ENCODE results near the gene PHYKPL.
A peak's percentile ranks its signal among the peaks of the same experiment; 100 is the strongest.
"Not testable (repeated sequence)": the region's sequence is repeated elsewhere in the genome, so short reads cannot be mapped to it uniquely, and the experiment has no call there.

PHYKPL gene

GRCh38 chr5:178205749-178206047 lies 26.9 kb downstream of the PHYKPL start:
- DNase-seq = no peak

DNA sequence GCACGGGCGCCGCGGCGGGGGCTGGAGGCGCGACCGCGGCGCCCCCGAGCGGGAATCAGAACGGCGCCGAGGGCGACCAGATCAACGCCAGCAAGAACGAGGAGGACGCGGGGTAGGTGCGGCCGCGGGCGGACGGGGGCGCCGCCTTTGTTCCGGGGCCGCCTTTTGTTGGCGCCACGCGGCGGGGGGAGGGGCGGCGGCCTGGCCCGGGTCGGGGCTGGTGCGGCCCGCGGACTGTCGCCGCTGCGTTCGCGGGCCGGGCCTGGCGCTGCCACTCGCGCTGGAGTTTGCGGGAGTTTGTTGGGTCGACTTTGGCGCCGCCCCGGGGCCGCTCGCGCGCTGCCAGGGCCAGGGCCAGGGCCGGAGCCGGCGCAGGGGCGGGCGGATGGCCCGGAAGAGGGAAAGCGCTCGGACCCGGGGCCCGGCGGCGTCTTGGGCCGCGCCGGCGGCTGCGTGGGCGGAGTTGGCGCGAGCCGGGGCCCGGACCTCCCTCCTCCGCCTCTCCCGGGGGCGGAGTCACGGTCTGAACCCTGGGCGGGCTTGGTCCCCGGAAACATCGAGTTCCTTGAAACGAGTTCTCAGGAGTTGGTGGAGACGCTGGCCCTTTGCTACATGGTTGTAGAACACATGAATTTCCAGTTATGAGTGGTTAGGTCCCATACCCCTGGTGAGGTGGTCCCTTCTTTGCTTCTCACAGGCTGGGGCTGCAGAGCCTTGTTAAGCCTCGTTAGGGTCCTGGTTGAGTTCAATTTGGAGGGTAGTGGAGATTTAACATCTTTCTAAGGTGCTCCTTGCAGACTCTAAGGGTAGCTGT lies 27.5 kb downstream of the PHYKPL start:
- no peak for DNase-seq

DNA sequence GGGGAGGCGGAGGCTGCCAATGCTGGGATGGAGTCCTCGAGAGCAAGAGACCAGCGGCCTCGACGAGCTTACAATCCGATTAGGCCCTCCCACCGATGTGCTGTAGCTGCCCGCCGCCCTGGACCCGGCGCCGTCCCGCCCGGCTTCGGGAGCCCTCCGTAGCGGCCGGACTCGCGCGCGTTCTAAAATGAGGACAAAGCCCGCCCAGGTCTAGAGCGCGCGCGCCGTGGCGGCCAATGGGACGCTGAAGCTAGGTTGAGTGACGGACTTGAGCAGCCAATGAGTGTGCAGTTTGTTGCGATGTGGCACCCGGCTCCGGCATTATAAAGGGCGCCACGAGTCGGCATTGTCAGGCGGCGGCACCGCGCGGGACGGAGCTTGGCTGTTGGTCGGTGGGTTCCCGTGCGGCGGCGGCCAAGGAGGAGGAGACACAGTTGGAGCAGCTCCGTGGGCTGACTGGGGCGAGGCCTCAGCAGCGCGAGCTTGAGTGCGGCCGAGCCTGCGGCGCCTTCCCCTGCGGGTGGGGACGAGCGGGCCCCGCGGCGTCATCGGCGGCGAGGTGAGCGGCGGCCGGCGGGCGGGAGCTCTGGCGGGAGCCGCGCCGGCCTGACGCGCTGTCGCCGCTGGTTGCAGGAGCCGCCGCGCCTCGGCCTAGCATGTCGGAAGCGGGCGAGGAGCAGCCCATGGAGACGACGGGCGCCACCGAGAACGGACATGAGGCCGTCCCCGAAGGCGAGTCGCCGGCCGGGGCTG lies 28.2 kb downstream of the PHYKPL start, which contains the start of gene HNRNPAB:
Gene HNRNPAB, plus strand, starts transcription at position 352 of the 753 bp plus-strand sequence. Its CDS starts 305 bp downstream, at position 657.
- peak; percentile 87 for DNase-seq

GRCh38 chr5:178203670-178204181 lies 28.9 kb downstream of the PHYKPL start:
- peak; percentile 18 for DNase-seq

- DNase-seq = no peak
Measured at GRCh38 chr5:178202541-178202940, 30.1 kb downstream of the PHYKPL start.

DNA sequence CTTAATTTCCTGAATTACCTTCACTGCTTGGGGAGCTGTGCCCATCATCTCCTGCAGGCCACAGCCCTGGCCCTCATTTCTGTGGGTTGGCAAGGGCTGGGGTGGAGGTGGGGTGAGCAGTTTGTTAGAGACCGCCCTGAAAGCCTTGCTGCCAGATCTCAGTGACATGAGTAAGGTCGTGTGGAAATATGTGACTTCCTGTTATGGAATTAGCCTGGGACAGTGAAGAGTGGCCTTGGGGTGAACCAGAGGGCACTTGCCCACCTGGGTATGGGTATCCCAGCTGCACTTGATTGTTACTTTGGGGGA lies 30.7 kb downstream of the PHYKPL start:
- DNase-seq = no peak

GRCh38 chr5:178201221-178201926 lies 31.2 kb downstream of the PHYKPL start:
- no peak for DNase-seq

DNA sequence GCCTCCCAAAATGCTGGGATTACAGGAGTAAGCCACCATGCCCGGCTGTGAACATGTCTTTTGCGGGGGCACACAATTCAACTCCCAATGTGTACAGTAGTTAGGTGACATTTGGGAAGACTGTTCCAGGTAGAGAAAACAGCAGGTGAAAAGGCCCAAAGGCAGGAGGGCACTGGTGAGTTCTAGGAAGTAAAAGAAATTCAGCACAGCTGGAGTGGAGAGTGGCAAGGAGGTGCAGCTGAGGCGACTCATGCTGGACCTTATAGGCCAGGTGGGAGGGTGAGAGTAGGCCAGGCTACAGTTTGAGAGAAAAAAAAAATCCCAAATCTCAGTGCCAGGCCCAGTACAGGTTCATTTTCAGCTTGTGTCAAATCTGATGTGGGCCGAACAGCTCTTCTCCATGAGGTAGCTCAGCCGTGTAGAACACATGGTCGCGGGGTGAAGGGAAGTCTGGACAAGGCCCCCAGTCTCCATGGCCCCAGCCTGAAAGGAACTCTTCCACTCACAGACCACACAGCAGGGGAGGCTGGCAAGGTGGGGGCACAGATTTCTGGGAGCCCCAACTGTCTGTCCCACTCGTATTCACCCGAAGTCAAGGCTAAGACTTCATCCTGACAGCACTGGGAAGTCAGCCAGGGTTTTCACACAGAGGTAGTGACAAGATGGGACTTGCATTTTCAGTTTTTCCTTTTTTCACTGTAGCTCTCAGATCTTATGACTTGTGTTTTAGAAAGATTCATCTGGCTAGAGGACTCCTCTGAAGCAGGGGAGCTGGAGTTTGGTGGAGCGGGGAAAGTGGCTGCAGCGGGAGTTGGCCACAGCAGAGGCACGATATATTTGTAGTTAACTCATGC lies 32.8 kb downstream of the PHYKPL start:
- DNase-seq = no peak

DNA sequence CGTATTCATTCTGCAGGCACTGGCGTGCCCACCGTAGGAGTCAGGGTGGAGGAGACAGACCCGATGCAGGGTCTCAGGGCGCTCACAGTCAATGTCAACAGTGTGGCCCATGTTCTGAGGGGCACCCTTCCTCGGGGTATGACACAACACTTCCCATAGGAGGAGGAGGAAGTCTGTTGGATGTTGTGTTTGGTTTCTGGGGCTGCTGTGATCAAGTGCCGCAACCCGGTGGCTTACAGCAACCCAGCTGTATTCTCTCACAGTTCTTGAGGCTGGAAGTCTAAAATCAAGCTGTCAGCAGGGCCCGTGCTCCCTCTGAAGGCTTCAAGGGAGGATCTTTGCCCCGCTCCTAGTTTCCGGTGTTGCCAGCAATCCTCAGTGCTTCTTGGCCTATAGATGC lies 33.9 kb downstream of the PHYKPL start:
- DNase-seq = no peak

DNA sequence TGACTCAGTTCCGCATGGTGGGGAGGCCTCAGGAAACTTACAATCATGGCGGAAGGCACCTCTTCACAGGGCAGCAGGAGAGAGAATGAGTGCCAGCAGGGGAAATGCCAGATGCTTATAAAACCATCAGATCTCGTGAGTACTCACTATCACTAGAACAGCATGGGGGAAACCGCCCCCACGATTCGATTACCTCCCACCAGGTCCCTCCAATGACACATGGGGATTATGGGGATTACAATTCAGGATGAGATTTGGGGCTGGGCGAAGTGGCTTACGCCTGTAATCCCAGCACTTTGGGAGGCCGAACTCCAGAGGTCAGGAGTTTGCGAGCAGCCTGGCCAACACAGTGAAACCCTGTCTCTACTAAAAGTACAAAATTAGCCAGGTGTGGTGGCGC lies 34.5 kb downstream of the PHYKPL start:
- DNase-seq = not testable (repeated sequence)

- no peak for DNase-seq
Measured at GRCh38 chr5:178196986-178197385, 35.6 kb downstream of the PHYKPL start.

- DNase-seq = no peak
Measured at GRCh38 chr5:178196281-178196812, 36.3 kb downstream of the PHYKPL start.

DNA sequence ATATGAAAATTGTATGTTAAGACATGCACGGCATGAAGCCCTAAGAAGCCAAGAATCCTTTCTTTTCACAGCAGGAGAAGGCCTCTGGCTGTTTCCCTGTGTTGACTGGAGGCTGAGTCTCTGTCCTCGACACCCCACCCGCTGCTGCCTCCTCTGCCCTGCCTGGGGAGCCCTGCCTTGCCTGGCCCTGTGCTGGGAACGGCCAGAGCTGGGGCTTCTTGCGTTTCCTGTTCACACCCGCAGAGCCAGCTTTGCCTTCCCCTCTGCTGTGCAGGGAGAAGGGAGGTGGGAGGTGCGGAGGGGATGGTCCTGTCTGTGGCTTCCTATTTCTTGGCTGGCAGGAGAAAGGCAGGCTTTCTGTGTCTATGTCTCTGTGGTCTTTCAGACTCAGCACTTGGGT lies 38.6 kb downstream of the PHYKPL start:
- DNase-seq = no peak

DNA sequence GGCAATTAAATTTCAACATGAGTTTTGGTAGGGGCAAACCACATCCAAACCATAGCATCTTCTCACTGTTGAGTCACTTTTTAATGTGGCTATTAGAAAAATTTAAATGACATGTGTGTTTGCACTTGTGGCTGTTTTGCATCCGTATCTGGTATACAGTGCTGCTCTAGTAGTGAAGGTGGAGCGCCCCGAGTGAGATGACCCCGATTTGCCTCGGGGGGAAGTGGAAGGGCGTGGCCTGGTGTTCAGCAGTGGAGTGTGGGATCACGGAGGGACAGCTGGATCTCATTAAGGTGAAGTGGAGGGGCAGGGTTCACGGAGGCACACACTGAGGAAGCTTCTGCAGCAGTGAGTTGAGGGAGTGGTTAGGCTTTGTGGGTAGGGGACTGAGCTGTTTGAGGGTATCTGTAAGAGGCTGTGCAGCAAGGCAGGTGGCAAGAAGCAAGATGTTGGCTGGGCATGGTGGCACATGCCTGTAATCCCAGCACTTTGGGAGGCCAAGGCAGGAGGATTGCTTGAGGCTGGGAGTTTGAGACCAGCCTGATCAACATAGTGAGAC lies 39.3 kb downstream of the PHYKPL start:
- DNase-seq = no peak

GRCh38 chr5:178192787-178193186 lies 39.8 kb downstream of the PHYKPL start:
- DNase-seq = no peak

DNA sequence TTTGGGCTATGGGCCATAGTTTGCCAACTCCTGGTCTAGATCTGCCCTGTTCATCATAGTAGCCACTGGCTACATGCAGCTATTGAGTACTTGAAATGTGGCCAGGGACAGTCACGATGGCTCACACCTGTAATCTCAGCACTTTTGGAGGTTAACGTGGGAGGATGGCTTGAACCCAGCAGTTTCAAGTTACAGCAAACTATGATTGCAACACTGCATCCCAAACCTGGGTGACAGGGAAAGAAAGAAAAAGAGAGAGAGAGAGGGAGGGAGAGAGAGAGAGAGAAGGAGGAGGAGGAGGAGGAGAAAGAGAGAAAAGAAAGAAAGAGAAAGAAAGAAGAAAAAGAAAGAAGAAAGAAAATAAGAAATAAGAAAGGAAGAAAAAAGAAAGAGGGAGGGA lies 40.4 kb downstream of the PHYKPL start:
- no peak for DNase-seq

DNA sequence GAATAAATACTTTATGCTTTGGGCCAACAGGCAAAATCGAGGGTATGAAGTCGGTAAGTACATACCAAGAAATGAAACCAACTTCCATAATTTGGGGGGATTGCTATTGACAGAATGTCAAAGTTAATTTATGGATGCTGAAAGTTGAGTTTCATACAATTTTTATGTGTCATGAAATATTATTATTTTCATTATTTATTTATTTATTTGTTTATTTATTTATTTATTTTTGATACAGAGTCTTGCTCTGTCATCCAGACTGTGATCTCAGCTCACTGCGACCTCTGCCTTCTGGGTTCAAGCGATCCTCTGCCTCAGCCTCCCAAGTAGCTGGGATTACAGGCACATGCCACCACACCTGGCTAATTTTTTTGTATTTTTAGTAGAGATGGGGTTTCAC lies 40.9 kb downstream of the PHYKPL start:
- no peak for DNase-seq

GRCh38 chr5:178189433-178189832 lies 43.2 kb downstream of the PHYKPL start:
- DNase-seq = no peak

GRCh38 chr5:178187014-178187413 lies 45.6 kb downstream of the PHYKPL start, which contains the start of gene GMCL2:
Gene GMCL2, minus strand, starts transcription at chr5:178187371. Its CDS starts 72 bp downstream, at chr5:178187299.
- no peak for DNase-seq

DNA sequence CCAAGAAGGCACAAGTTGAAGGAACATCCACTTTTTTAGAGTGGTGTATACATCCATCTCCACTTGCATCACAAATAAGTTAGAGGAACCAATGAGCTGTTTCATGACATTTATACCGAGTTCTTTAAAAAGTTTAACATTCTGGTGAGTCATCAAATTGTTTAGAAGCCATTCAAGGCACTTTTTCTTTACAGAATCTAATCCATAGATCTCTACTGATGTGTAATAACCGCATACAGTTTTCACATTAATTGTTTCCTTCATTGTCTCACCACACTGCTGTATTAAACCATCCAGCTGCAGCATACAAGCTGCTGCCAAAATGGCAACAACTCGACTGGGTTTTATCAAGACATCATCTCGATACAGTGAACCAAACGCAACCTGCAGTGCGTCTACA lies 46.2 kb downstream of the PHYKPL start:
- no peak for DNase-seq

DNA sequence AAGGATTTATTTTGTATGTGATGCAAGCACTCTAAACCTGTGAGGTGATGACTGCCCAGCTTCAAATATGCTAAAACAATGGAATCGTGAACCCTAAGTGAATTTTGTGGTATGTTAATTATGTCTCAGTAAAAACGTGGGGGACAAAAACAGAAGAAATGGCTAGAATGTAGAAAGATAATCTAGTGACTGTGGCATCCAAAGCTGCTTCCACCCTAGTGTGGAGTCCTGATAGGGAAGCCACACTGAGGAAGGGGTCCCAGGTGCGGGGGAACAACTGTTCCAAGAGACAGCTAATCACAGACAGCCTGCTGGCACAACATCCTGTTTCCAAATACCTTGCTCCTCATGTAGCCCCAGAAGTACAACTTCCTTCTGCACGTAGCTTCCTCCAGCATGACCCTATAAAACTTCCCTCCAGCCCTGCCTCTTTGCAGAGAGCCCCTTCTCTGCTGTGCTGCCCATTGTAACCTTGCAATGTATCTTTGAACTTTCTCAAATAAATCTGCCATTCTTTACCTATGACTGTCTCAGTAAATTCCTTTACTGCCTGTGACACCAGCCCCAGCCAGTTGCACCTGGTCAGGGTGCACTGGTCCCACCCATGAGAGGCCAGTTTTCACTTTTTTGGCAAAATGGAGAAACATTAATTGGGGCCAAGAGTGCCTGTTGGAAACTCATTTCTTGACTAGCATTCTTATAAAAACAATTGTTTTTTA lies 50.3 kb downstream of the PHYKPL start:
- DNase-seq = no peak

All from NCI-H1092 treated with DMSO at 0.1 percent for 48 hours (cell line).